IMR-90 (cell line): Measurements from ENCODE around the gene BMPER. TPM values are rescaled to one million over a fixed set of nuclear protein-coding genes. Genes with fewer than 3 reads are reported as not detected.

Experiments
- ATAC-seq: fragments of 200-7000 bp; cut with Tn5 transposase; 2 replicates; pipeline ENCODE4 v1.9.1; 2020; ENCODE audit warnings: low read depth, mild to moderate bottlenecking, moderate library complexity
- BruUV-seq: library from RNA; stranded (reverse); fragments of 400-500 nt; replicated peaks from 2 replicates; lab custom pipeline; 2021; lab: Mats Ljungman, UMichigan
- CTCF ChIA-PET: fragments of 300-600 bp; formaldehyde crosslinking; extraction: SDS; loops from one replicate; lab custom pipeline; 2021; ENCODE audit warnings: antibody characterized with exemption; lab: Yijun Ruan, JAX
- POLR2A ChIA-PET: fragments of 300-600 bp; sonication (Branson Sonifier 250); formaldehyde crosslinking; loops from one replicate; lab custom pipeline; 2022; ENCODE audit warnings: antibody characterized with exemption; ENCODE audit not compliant: unreplicated experiment; lab: Charles Lee
- DNase-seq: peaks from one replicate; pipeline ENCODE4 v3.0.0; 2013
- H2AFZ ChIP-seq: replicated peaks from 2 replicates; pipeline ENCODE3; 2013; ENCODE audit warnings: low read length, mild to moderate bottlenecking; ENCODE audit not compliant: poor library complexity
- H2AK5ac ChIP-seq: 2 replicates; pipeline ENCODE4 v1.6.1; 2013; ENCODE audit warnings: low read depth, low read length, inconsistent platforms
- H2AK9ac ChIP-seq: replicated peaks from 2 replicates; pipeline ENCODE3; 2013; ENCODE audit warnings: mild to moderate bottlenecking, low read depth, low read length, moderate library complexity; ENCODE audit not compliant: poor library complexity
- H2BK120ac ChIP-seq: 2 replicates; pipeline ENCODE4 v1.6.1; 2013; ENCODE audit warnings: low read depth, low read length, inconsistent platforms
- H2BK15ac ChIP-seq: 3 replicates; pipeline ENCODE4 v1.6.1; 2013; ENCODE audit warnings: low read depth, low read length, inconsistent platforms
- H2BK20ac ChIP-seq: 2 replicates; pipeline ENCODE4 v1.6.1; 2013; ENCODE audit warnings: low read depth, mild to moderate bottlenecking, inconsistent platforms, low read length, moderate library complexity
- H2BK5ac ChIP-seq: 2 replicates; pipeline ENCODE4 v1.6.1; 2013; ENCODE audit warnings: mild to moderate bottlenecking, low read depth, low read length, inconsistent platforms; ENCODE audit not compliant: poor library complexity, severe bottlenecking
- H3K14ac ChIP-seq: replicated peaks from 2 replicates; pipeline ENCODE4 v1.6.1; 2013; ENCODE audit warnings: low read depth, low read length, inconsistent platforms
- H3K18ac ChIP-seq: 2 replicates; pipeline ENCODE4 v1.6.1; 2013; ENCODE audit warnings: low read depth, low read length, control low read depth
- H3K23ac ChIP-seq: 2 replicates; pipeline ENCODE4 v1.6.1; 2013; ENCODE audit warnings: low read depth, low read length, inconsistent platforms
- H3K27ac ChIP-seq: 2 replicates; pipeline ENCODE4 v1.5.1; 2013; ENCODE audit warnings: mild to moderate bottlenecking, control low read depth, low read length; ENCODE audit not compliant: insufficient read depth
- H3K27me3 ChIP-seq: 2 replicates; pipeline ENCODE4 v1.6.1; 2013; ENCODE audit warnings: low read length; ENCODE audit not compliant: control insufficient read depth, insufficient read depth
- H3K36me3 ChIP-seq: 2 replicates; pipeline ENCODE4 v1.6.1; 2013; ENCODE audit warnings: low read length, mixed read lengths; ENCODE audit not compliant: control insufficient read depth, insufficient read depth
- H3K4ac ChIP-seq: 2 replicates; pipeline ENCODE4 v1.6.1; 2013; ENCODE audit warnings: low read depth, low read length, inconsistent platforms
- H3K4me1 ChIP-seq: 2 replicates; pipeline ENCODE4 v1.6.1; 2013; ENCODE audit warnings: low read length, mixed read lengths; ENCODE audit not compliant: control insufficient read depth, insufficient read depth
- H3K4me2 ChIP-seq: 2 replicates; pipeline ENCODE4 v1.6.1; 2013; ENCODE audit warnings: low read depth, mild to moderate bottlenecking, control low read depth, low read length, moderate library complexity
- H3K4me3 ChIP-seq: 2 replicates; pipeline ENCODE4 v1.5.1; 2013; ENCODE audit warnings: low read depth, mild to moderate bottlenecking, control low read depth, low read length, moderate library complexity; ENCODE audit not compliant: insufficient read depth
- H3K56ac ChIP-seq: 2 replicates; pipeline ENCODE4 v1.6.1; 2013; ENCODE audit warnings: low read length, inconsistent platforms; ENCODE audit not compliant: insufficient read depth; ENCODE audit errors: extremely low read depth
- H3K79me1 ChIP-seq, 2 experiments: 2 replicates each; pipeline ENCODE4 v1.6.1; 2013; ENCODE audit warnings: low read length in 2 of 2, inconsistent platforms in 1 of 2, low read depth in 1 of 2
- H3K9ac ChIP-seq: 2 replicates; pipeline ENCODE4 v1.6.1; 2013; ENCODE audit warnings: low read depth, low read length, control low read depth
- H3K9me1 ChIP-seq: 2 replicates; pipeline ENCODE4 v1.6.1; 2013; ENCODE audit warnings: low read length, inconsistent platforms; ENCODE audit not compliant: insufficient read depth
- H3K9me3 ChIP-seq: 2 replicates; pipeline ENCODE4 v1.6.1; 2013; ENCODE audit warnings: low read length; ENCODE audit not compliant: control insufficient read depth, insufficient read depth
- H4K20me1 ChIP-seq: 2 replicates; pipeline ENCODE4 v1.6.1; 2013; ENCODE audit warnings: low read length, inconsistent platforms; ENCODE audit not compliant: insufficient read depth
- H4K5ac ChIP-seq: 2 replicates; pipeline ENCODE4 v1.6.1; 2013; ENCODE audit warnings: mild to moderate bottlenecking, low read depth, low read length, control low read depth
- H4K8ac ChIP-seq, 2 experiments: 2 replicates each; pipeline ENCODE4 v1.6.1; 2013; ENCODE audit warnings: low read depth in 2 of 2, low read length in 2 of 2, control low read depth in 1 of 2, inconsistent platforms in 1 of 2
- H4K91ac ChIP-seq: 2 replicates; pipeline ENCODE4 v1.6.1; 2013; ENCODE audit warnings: low read depth, low read length, inconsistent platforms; ENCODE audit not compliant: insufficient read depth
- NFE2L2 ChIP-seq: fragments of 150-350 bp; IDR thresholded peaks from 2 replicates; pipeline ENCODE4 v1.6.1; 2016; ENCODE audit warnings: low read depth, mild to moderate bottlenecking, low read length
- POLR2A ChIP-seq: IDR thresholded peaks from 2 replicates; pipeline ENCODE4 v1.6.1; 2012; ENCODE audit warnings: mild to moderate bottlenecking, low read depth, low read length
- WGBS, 2 experiments: methylation state at CpG; one replicate each; pipeline versions ENCODE4 v1.1.5 to v1.1.7; 2013; ENCODE audit warnings: missing lambda C conversion rate in 2 of 2; ENCODE audit not compliant: insufficient read length in 1 of 2; ENCODE audit errors: extremely low coverage in 2 of 2; 5-methylcytosine and 5-hydroxymethylcytosine counted together
- dilution Hi-C: fragments of 300-500 bp; cut with HindIII; formaldehyde crosslinking; loops from one replicate; pipeline ENCODE4 v1.14.3; 2018; ENCODE audit warnings: low sequenced_read_pairs; ENCODE audit not compliant: unreplicated experiment
- in situ Hi-C: fragments of 300-500 bp; cut with MboI; formaldehyde crosslinking; loops from 3 replicates; pipeline ENCODE4 v1.14.3; 2019; ENCODE audit warnings: low sequenced_read_pairs, inconsistent platforms, mixed read lengths
- intact Hi-C: fragments of 100-400 bp; cut with micrococcal nuclease; formaldehyde crosslinking; loops from 2 replicates; pipeline ENCODE4 v1.10.0; 2022
- polyA plus RNA-seq, 3 experiments: library from polyadenylated mRNA; depleted of rRNA; stranded (reverse); fragments of >200 nt; gene quantifications; 2 replicates each; pipeline ENCODE4 v1.2.3, GENCODE V29; 2012; ENCODE audit warnings: low replicate concordance in 1 of 3
- total RNA-seq: library from RNA; depleted of rRNA; stranded (reverse); fragments of >200 nt; gene quantifications from 2 replicates; pipeline ENCODE4 v1.2.3, GENCODE V29; 2012

The BMPER gene
- total and polyA plus RNA-seq, 2 of the 4 experiments (the other 2 are of a cell fraction), result 6.2 to 7.9 TPM

DNA sequence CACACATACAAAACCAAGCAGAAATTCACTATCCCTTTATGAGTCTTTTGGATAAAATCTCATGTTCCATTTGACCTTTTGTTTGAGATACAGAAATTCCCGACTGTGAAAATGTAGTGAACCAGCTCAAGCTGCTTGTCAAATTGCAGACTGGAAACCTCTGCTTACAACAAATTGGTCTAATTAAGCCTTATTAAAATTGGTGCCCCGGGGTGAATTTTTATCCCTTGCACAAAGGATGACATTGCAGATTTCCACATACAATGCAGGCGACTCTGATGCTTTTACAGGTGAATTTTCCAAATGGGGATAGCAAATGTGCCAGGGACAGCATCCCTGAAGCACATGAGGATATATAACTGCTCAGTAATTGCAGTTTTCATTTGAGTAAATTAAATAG is 257.3 kb downstream of the BMPER start:
- Histone ChIP-seq H4K20me1 (no peaks in the 10 kb centered on the region), H2BK20ac (no peak overlapping the region), H3K79me1 (no peaks in the 10 kb centered on the region), H2BK15ac (no peak overlapping the region), H2BK5ac (no peak overlapping the region), H3K56ac (no peak overlapping the region), H3K14ac (no peak overlapping the region), H3K9me1 (peaks cover 5% of the 10 kb centered on the region; the same call in 1 of the 2 replicates), H3K9ac (no peak overlapping the region), H3K4ac (no peak overlapping the region), H3K9me3 (0 out of 2 replicates have a peak, but pooled peaks cover 2% of the 10 kb centered on the region), H3K4me2 (no peak overlapping the region), H2AFZ (no peak overlapping the region), H3K23ac (no peak overlapping the region), H3K4me1 (peaks cover 16% of the 10 kb centered on the region), H2AK9ac (no peak overlapping the region), H2BK120ac (no peak overlapping the region), H2AK5ac (no peak overlapping the region), H3K18ac (peak overlapping the region; percentile 20; the same call in 1 of the 2 replicates), H3K27ac (no peak overlapping the region), H4K5ac (no peak overlapping the region), H3K36me3 (no peaks in the 10 kb centered on the region), H3K27me3 (no peaks in the 10 kb centered on the region), H4K91ac (no peak overlapping the region), H3K4me3 (no peak overlapping the region), H4K8ac (no peak overlapping the region)
- DNase-seq, result no peak
- WGBS, 2 experiments, result 83% methylated on average over 1 of the region's 3 CpGs; no CpG with 5 or more reads in 1 of the 2 experiments
- in situ Hi-C loops (loop anchor here (25.0 kb wide), 1 partner anchor 925 kb away; no protein-coding TSS in a partner anchor), dilution Hi-C loops (no loop called here), intact Hi-C loops (loop anchor here (10.0 kb wide), 1 partner anchor 228 kb away; no protein-coding TSS in a partner anchor)
- BruUV-seq, result no TSS peak
- ChIA-PET POLR2A (no interaction called here), CTCF (interaction anchor here (1.4 kb wide), 1 partner anchor 180 kb away, joined by 6 read pairs; no protein-coding TSS in a partner anchor)
- TF ChIP-seq POLR2A, result no peak
- TF ChIP-seq NFE2L2, result peak; percentile 66
- ATAC-seq, result no peak
